Measurements from ENCODE around the gene RREB1. TPM values are rescaled to one million over a fixed set of nuclear protein-coding genes. Genes with fewer than 3 reads are reported as not detected.

The RREB1 gene
- total RNA-seq, 1 donor from 2014 or later: 28.3 TPM

GRCh38 chr6:7067305-7067704 is 40.5 kb upstream of the RREB1 start:
- DNase-seq (ENCODE audit: low read depth, low spot score): no peak
- Mint-ChIP-seq H3K36me3 (ENCODE audit: low read depth) (no peaks in the 10 kb centered on the region), H3K4me1 (no peaks in the 10 kb centered on the region), H3K27ac (ENCODE audit: unreplicated experiment) (no peak overlapping the region), H3K9me3 (no peaks in the 10 kb centered on the region), H3K27me3 (ENCODE audit: low read depth) (no peaks in the 10 kb centered on the region), H3K4me3 (no peak overlapping the region)
- no peak for TF ChIP-seq CTCF (conservative IDR thresholded peaks at IDR 0.05)

- Mint-ChIP-seq H3K27me3 (ENCODE audit: low read depth) (no peaks in the 10 kb centered on the region), H3K4me1 (no peaks in the 10 kb centered on the region), H3K9me3 (no peaks in the 10 kb centered on the region), H3K36me3 (ENCODE audit: low read depth) (no peaks in the 10 kb centered on the region), H3K27ac (ENCODE audit: unreplicated experiment) (no peak overlapping the region), H3K4me3 (no peak overlapping the region)
- no peak for DNase-seq (ENCODE audit: low read depth, low spot score)
- no peak for TF ChIP-seq CTCF (conservative IDR thresholded peaks at IDR 0.05)
These were observed 36.4 kb upstream of the RREB1 start for GRCh38 chr6:7071405-7071804.

- H3K36me3 Mint-ChIP-seq (ENCODE audit: low read depth): no peaks in the 10 kb centered on the region
- H3K27me3 Mint-ChIP-seq (ENCODE audit: low read depth): no peaks in the 10 kb centered on the region
- no peak overlapping the region for H3K27ac Mint-ChIP-seq (ENCODE audit: unreplicated experiment)
- no peaks in the 10 kb centered on the region for H3K9me3 Mint-ChIP-seq
- no peaks in the 10 kb centered on the region for H3K4me1 Mint-ChIP-seq
- no peak for DNase-seq (ENCODE audit: low read depth, low spot score)
- no peak for TF ChIP-seq CTCF (conservative IDR thresholded peaks at IDR 0.05)
- no peak overlapping the region for H3K4me3 Mint-ChIP-seq
These were observed 34.5 kb upstream of the RREB1 start for GRCh38 chr6:7073082-7073820.

GRCh38 chr6:7073821-7074525 is 33.8 kb upstream of the RREB1 start:
- Mint-ChIP-seq H3K27me3 (ENCODE audit: low read depth) (no peaks in the 10 kb centered on the region), H3K36me3 (ENCODE audit: low read depth) (no peaks in the 10 kb centered on the region), H3K9me3 (no peaks in the 10 kb centered on the region), H3K4me1 (no peaks in the 10 kb centered on the region), H3K27ac (ENCODE audit: unreplicated experiment) (no peak overlapping the region), H3K4me3 (no peak overlapping the region)
- TF ChIP-seq CTCF (conservative IDR thresholded peaks at IDR 0.05): no peak
- no peak for DNase-seq (ENCODE audit: low read depth, low spot score)

GRCh38 chr6:7074870-7075269 is 32.9 kb upstream of the RREB1 start:
- Mint-ChIP-seq H3K36me3 (ENCODE audit: low read depth) (no peaks in the 10 kb centered on the region), H3K27ac (ENCODE audit: unreplicated experiment) (no peak overlapping the region), H3K9me3 (no peaks in the 10 kb centered on the region), H3K4me1 (no peaks in the 10 kb centered on the region), H3K4me3 (no peak overlapping the region), H3K27me3 (ENCODE audit: low read depth) (no peaks in the 10 kb centered on the region)
- no peak for TF ChIP-seq CTCF (conservative IDR thresholded peaks at IDR 0.05)
- DNase-seq (ENCODE audit: low read depth, low spot score): no peak

All from neural crest cell (in vitro differentiated cells).